GM15510 (cell line): ENCODE measurements around the gene DHRS7B.

Source experiments
- POLR2A ChIP-seq: IDR thresholded peaks from 3 replicates; pipeline ENCODE4 v1.6.1; 2011; ENCODE audit warnings: borderline replicate concordance; ENCODE audit not compliant: insufficient read length; ENCODE audit errors: extremely low read depth

Gene DHRS7B

GRCh38 chr17:21126645-21127508 lies at the start of gene DHRS7B:
Gene DHRS7B, plus strand, starts transcription at chr17:21126964. Its CDS starts 8 bp downstream, at chr17:21126972.
- TF ChIP-seq POLR2A, result peak; percentile 83

- TF ChIP-seq POLR2A, result no peak
Measured at GRCh38 chr17:21077281-21077680, 49.5 kb upstream of the DHRS7B start.

GRCh38 chr17:21078016-21078780 lies 48.6 kb upstream of the DHRS7B start:
- no peak for TF ChIP-seq POLR2A

GRCh38 chr17:21079196-21079595 lies 47.6 kb upstream of the DHRS7B start:
- TF ChIP-seq POLR2A, result no peak

GRCh38 chr17:21082001-21082436 lies 44.7 kb upstream of the DHRS7B start:
- TF ChIP-seq POLR2A, result no peak

- no peak for TF ChIP-seq POLR2A
Measured at GRCh38 chr17:21085707-21086106, 41.1 kb upstream of the DHRS7B start.

- TF ChIP-seq POLR2A, result no peak
Measured at GRCh38 chr17:21089145-21089544, 37.6 kb upstream of the DHRS7B start.

- no peak for TF ChIP-seq POLR2A
Measured at GRCh38 chr17:21089933-21090901, 36.5 kb upstream of the DHRS7B start.

DNA sequence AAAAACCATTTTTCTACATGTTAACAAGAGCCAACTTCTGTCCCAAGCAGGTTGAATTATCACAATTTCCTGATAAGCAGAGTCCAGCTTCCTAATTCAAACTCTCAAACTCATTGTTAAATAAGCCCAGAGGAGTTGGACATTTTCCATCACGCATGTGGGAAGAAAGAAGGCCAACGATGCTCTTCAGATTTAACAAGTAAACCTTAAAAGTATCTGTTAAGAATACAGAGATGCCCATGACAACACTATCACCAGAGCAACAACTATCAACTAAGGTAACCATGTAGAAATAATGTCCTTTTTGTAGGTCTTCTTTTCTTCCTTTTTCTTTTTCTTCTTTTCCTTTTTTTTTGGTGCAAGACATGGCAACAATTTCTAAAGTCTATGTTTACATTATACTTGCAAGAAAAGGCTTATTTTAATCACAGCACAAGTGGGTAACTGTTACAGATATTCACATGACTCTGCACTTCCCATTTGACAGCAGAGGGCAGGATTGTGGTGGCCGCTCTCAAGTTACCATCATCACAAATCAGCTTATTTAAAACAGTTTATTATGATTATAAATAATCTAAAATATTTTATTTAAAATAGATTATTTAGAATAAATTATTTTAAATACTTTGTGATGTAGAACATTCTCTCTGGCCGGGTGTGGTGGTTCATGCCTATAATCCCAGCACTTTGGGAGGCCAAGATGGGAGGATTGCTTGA lies 35.7 kb upstream of the DHRS7B start:
- TF ChIP-seq POLR2A, result no peak

GRCh38 chr17:21094298-21094704 lies 32.5 kb upstream of the DHRS7B start:
- no peak for TF ChIP-seq POLR2A

- no peak for TF ChIP-seq POLR2A
Measured at GRCh38 chr17:21095735-21096134, 31.0 kb upstream of the DHRS7B start.

DNA sequence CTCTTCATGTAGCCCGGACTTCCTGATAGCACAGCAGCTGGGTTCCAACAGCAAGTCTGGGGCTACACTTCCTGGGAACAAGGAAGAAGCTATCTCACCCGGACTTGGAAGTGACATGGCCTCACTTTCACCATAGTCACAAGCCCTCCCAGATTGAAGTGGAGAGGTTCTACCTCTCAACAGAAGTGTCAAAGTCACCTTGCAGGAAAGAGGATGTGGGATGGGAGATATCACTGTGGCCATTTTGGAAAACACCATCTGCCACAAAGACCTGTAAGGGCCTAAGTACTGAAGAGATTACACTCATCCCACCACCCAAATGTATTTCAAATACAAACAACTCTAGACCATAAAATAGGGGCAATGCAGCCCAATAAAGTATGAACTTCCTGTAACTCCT lies 29.9 kb upstream of the DHRS7B start:
- TF ChIP-seq POLR2A, result no peak

DNA sequence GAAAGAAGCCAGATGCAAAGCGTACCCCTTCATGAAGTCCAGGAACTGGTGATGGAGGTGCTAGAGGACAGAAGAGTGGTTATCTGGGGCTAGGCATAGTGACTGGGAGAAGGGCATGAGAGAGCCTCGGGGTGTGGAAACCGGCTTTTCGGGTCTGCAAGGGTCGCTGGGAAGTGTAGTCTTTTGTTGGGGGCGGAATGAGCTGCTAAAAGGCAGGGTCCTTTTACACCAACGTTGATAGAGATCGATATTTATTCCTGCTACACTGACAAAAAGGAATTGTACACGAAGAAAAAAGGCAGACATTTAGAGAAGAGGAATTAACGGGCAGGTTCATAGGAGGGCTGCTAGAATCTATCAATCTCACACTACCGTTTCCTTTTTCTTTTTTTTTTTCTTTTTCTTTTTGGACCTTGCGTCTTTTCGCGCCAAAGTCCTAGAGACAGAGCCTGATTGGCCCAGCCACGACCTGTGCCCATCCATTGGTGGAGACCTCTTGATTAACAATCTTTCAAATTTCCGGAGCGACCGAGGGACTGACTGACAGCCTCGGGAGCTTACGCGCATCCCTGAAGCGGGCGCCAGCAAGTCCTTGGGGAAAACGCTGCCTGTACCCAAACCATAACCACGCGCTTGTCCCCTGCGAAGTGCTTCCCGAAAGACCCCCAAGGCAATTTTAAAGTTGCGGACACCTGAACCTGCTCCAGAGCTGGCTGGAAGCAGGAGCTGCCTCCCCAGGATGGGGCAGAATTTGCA lies 27.7 kb upstream of the DHRS7B start:
- no peak for TF ChIP-seq POLR2A
